GM23338 (cell line): ENCODE results near the gene MCM7. TPM values are rescaled to one million over a fixed set of nuclear protein-coding genes. Genes with fewer than 3 reads are reported as not detected.
"Not testable (repeated sequence)": the region's sequence is repeated elsewhere in the genome, so short reads cannot be mapped to it uniquely, and the experiment has no call there.

Experiments
- ATAC-seq: fragments of 200-7000 bp; cut with Tn5 transposase; 3 replicates; pipeline ENCODE4 v1.9.1; 2020
- DNase-seq: peaks from one replicate; pipeline ENCODE4 v3.0.0-alpha.2; 2015; ENCODE audit warnings: low spot score
- H2AFZ ChIP-seq: fragments of 200-600 bp; sonication (generic); 2 replicates; pipeline ENCODE4 v1.8.0; 2016; ENCODE audit warnings: antibody characterized with exemption, mild to moderate bottlenecking, moderate library complexity
- H3F3A ChIP-seq: fragments of 200-600 bp; sonication (generic); replicated peaks from 2 replicates; pipeline ENCODE4 v1.8.0; 2017; ENCODE audit warnings: antibody characterized with exemption, mixed run types, low read depth
- H3K27ac ChIP-seq: fragments of 200-600 bp; sonication (generic); 2 replicates; pipeline ENCODE4 v1.6.1; 2016; ENCODE audit warnings: low read depth
- H3K27me3 ChIP-seq: fragments of 200-600 bp; sonication (generic); 2 replicates; pipeline ENCODE4 v1.8.0; 2016; ENCODE audit warnings: mild to moderate bottlenecking, mixed run types, moderate library complexity; ENCODE audit not compliant: insufficient read depth
- H3K36me3 ChIP-seq: fragments of 200-600 bp; sonication (generic); 2 replicates; pipeline ENCODE4 v1.8.0; 2016; ENCODE audit warnings: mild to moderate bottlenecking; ENCODE audit not compliant: insufficient read depth
- H3K4me1 ChIP-seq: fragments of 200-600 bp; sonication (generic); 2 replicates; pipeline ENCODE4 v1.8.0; 2016; ENCODE audit warnings: mild to moderate bottlenecking, moderate library complexity; ENCODE audit not compliant: insufficient read depth
- H3K4me2 ChIP-seq: fragments of 200-600 bp; sonication (generic); 2 replicates; pipeline ENCODE4 v1.7.1; 2017; ENCODE audit warnings: mixed run types
- H3K4me3 ChIP-seq: fragments of 200-600 bp; sonication (generic); 2 replicates; pipeline ENCODE4 v1.6.1; 2016; ENCODE audit warnings: mixed run types
- H3K79me2 ChIP-seq: fragments of 200-600 bp; sonication (generic); replicated peaks from 2 replicates; pipeline ENCODE4 v1.8.0; 2017; ENCODE audit warnings: mild to moderate bottlenecking; ENCODE audit not compliant: insufficient read depth
- H3K9me2 ChIP-seq: fragments of 200-600 bp; sonication (generic); 2 replicates; pipeline ENCODE4 v1.8.0; 2017; ENCODE audit not compliant: insufficient read depth
- H4K20me1 ChIP-seq: fragments of 200-600 bp; sonication (generic); replicated peaks from 2 replicates; pipeline ENCODE4 v1.8.0; 2017; ENCODE audit warnings: mild to moderate bottlenecking; ENCODE audit not compliant: insufficient read depth
- H3K27ac Mint-ChIP-seq: 2 replicates; pipeline ENCODE4 v1.8.0; 2020; ENCODE audit warnings: inconsistent platforms, mild to moderate bottlenecking, moderate library complexity, mixed read lengths
- H3K27me3 Mint-ChIP-seq: 3 replicates; pipeline ENCODE4 v1.8.0; 2022; ENCODE audit warnings: low read depth, mild to moderate bottlenecking, moderate library complexity, mixed read lengths, inconsistent platforms; ENCODE audit not compliant: insufficient read depth, poor library complexity
- H3K36me3 Mint-ChIP-seq: 3 replicates; pipeline ENCODE4 v1.8.0; 2021; ENCODE audit warnings: low read depth, mild to moderate bottlenecking, inconsistent platforms, moderate library complexity, mixed read lengths
- H3K4me1 Mint-ChIP-seq: 3 replicates; pipeline ENCODE4 v1.8.0; 2020; ENCODE audit warnings: mild to moderate bottlenecking, inconsistent platforms, mixed read lengths
- H3K4me3 Mint-ChIP-seq: 3 replicates; pipeline ENCODE4 v1.8.0; 2021; ENCODE audit warnings: moderate library complexity, mild to moderate bottlenecking, inconsistent platforms, mixed read lengths
- H3K9me3 Mint-ChIP-seq: 3 replicates; pipeline ENCODE4 v1.8.0; 2020; ENCODE audit warnings: moderate library complexity, mild to moderate bottlenecking, inconsistent platforms, mixed read lengths
- CREB1 ChIP-seq: fragments of 250-450 bp; sonication (Bioruptor Pico); IDR thresholded peaks from 2 replicates; pipeline ENCODE4 v1.5.0; 2020; ENCODE audit warnings: low read depth, mild to moderate bottlenecking, moderate library complexity
- CTCF ChIP-seq, 2 experiments: fragments of 200-600 bp in 1 of 2; sonication (generic) in 1 of 2; conservative IDR thresholded peaks; 2 replicates each; pipeline versions ENCODE4 v1.5.1 to v1.6.1; 2016 to 2017; ENCODE audit warnings: antibody characterized with exemption in 2 of 2, low read depth in 2 of 2, mild to moderate bottlenecking in 2 of 2, moderate library complexity in 1 of 2
- ETS1 ChIP-seq: IDR thresholded peaks from 2 replicates; pipeline ENCODE4 v1.6.1; 2016; ENCODE audit warnings: antibody characterized with exemption
- ZNF331 ChIP-seq: fragments of 250-450 bp; sonication (Bioruptor Pico); IDR thresholded peaks from 2 replicates; pipeline ENCODE4 v1.5.0; 2020; ENCODE audit warnings: low read depth, mild to moderate bottlenecking, moderate library complexity
- polyA plus RNA-seq: library from polyadenylated mRNA; unstranded; fragments of >200 nt; fragmentation: Nextera tagmentation; extraction: Ambion mirVana; gene quantifications from 2 replicates; pipeline ENCODE4 v1.2.1, GENCODE V29; 2016
- total RNA-seq: library from RNA; depleted of rRNA; stranded (reverse); fragments of >200 nt; shearing (Covaris generic); gene quantifications from 2 replicates; pipeline ENCODE4 v1.2.3, GENCODE V29; 2014
- TF ChIP-seq, protein P1 (sequence below): IDR thresholded peaks from one replicate; pipeline ENCODE4 v1.6.1; 2018; ENCODE audit warnings: antibody characterized with exemption; ENCODE audit not compliant: unreplicated experiment
- TF ChIP-seq, protein P2 (sequence below): fragments of 250-450 bp; sonication (Bioruptor Pico); IDR thresholded peaks from 2 replicates; pipeline ENCODE4 v1.5.0; 2020; ENCODE audit warnings: mild to moderate bottlenecking, moderate library complexity

The MCM7 gene
- total and polyA plus RNA-seq, 2 experiments from 2014 or later, result 140 to 285 TPM

DNA sequence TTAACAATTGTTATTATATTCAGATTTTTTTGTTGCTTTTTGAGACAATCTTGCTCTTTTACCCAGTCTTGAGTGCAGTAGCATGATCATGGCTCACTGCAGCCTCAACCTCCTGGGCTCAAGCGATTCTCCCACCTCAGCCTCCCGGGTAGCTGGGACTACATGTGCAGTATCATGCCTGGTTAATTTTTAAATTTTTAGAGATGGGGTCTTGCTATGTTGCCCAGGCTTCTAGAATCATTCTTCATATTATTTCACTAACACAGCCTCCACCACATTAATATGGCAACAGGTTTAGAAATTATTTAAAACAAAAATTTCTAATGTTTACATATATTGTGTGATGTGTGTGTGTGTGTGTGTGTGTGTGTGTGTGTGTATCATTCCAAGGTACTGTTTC, 46.1 kb upstream of the MCM7 start (continued):
- TF ChIP-seq ETS1, result no peak
- TF ChIP-seq ZNF331 (CRISPR knock-in tag), result no peak

DNA sequence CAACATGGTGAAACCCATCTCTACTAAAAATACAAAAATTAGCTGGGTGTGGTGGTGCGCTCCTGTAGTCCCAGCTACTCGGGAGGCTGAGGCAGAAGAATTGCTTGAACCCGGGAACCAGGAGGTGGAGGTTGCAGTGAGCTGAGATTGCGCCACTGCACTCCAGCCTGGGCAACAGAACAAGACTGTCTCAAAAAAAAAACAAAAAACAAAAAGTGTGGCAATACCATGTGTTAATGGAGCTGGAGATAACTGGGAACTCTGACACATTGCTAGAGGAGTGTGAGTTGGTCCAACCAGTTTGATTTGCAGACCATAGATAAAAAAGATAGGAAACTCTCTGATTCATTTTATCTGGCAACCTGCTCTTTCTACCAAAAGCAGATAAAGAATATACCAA, 45.2 kb upstream of the MCM7 start:
- H3K9me3 Mint-ChIP-seq, H3K36me3 ChIP-seq, H3K27me3 Mint-ChIP-seq, H3K27me3 ChIP-seq, H3K36me3 Mint-ChIP-seq, H3K4me3 ChIP-seq, H2AFZ ChIP-seq, H3K4me3 Mint-ChIP-seq, H4K20me1 ChIP-seq, DNase-seq, H3K27ac ChIP-seq, H3K4me2 ChIP-seq, ATAC-seq, H3F3A ChIP-seq, H3K9me2 ChIP-seq, H3K27ac Mint-ChIP-seq: not testable (repeated sequence)
- peaks cover 24% of the 10 kb centered on the region for H3K79me2 ChIP-seq
- peaks cover 15% of the 10 kb centered on the region for H3K4me1 ChIP-seq
- H3K4me1 Mint-ChIP-seq, result peaks cover 19% of the 10 kb centered on the region

- Histone ChIP-seq H3K36me3 (no peaks in the 10 kb centered on the region), H3K9me2 (no peaks in the 10 kb centered on the region), H3F3A (0 out of 2 replicates have a peak, but pooled peaks cover under 1% of the 10 kb centered on the region), H3K4me3 (no peak overlapping the region), H3K79me2 (no peaks in the 10 kb centered on the region), H3K27ac (no peak overlapping the region), H3K4me2 (no peak overlapping the region), H2AFZ (no peak overlapping the region), H4K20me1 (no peaks in the 10 kb centered on the region), H3K4me1 (no peaks in the 10 kb centered on the region), H3K27me3 (no peaks in the 10 kb centered on the region)
- Mint-ChIP-seq H3K27me3 (peaks cover 7% of the 10 kb centered on the region), H3K4me3 (no peak overlapping the region), H3K36me3 (no peaks in the 10 kb centered on the region; the same call in 2 of the 3 replicates), H3K4me1 (peaks cover 8% of the 10 kb centered on the region; the same call in 2 of the 3 replicates), H3K27ac (no peak overlapping the region), H3K9me3 (peaks cover 4% of the 10 kb centered on the region; the same call in 1 of the 3 replicates)
- no peak for ATAC-seq
- no peak for DNase-seq
- TF ChIP-seq ZNF331 (CRISPR knock-in tag), result no peak
- TF ChIP-seq, protein P1, sequence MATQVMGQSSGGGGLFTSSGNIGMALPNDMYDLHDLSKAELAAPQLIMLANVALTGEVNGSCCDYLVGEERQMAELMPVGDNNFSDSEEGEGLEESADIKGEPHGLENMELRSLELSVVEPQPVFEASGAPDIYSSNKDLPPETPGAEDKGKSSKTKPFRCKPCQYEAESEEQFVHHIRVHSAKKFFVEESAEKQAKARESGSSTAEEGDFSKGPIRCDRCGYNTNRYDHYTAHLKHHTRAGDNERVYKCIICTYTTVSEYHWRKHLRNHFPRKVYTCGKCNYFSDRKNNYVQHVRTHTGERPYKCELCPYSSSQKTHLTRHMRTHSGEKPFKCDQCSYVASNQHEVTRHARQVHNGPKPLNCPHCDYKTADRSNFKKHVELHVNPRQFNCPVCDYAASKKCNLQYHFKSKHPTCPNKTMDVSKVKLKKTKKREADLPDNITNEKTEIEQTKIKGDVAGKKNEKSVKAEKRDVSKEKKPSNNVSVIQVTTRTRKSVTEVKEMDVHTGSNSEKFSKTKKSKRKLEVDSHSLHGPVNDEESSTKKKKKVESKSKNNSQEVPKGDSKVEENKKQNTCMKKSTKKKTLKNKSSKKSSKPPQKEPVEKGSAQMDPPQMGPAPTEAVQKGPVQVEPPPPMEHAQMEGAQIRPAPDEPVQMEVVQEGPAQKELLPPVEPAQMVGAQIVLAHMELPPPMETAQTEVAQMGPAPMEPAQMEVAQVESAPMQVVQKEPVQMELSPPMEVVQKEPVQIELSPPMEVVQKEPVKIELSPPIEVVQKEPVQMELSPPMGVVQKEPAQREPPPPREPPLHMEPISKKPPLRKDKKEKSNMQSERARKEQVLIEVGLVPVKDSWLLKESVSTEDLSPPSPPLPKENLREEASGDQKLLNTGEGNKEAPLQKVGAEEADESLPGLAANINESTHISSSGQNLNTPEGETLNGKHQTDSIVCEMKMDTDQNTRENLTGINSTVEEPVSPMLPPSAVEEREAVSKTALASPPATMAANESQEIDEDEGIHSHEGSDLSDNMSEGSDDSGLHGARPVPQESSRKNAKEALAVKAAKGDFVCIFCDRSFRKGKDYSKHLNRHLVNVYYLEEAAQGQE, result no peak
- no peak for TF ChIP-seq CREB1 (CRISPR knock-in tag)
- TF ChIP-seq, protein P2, sequence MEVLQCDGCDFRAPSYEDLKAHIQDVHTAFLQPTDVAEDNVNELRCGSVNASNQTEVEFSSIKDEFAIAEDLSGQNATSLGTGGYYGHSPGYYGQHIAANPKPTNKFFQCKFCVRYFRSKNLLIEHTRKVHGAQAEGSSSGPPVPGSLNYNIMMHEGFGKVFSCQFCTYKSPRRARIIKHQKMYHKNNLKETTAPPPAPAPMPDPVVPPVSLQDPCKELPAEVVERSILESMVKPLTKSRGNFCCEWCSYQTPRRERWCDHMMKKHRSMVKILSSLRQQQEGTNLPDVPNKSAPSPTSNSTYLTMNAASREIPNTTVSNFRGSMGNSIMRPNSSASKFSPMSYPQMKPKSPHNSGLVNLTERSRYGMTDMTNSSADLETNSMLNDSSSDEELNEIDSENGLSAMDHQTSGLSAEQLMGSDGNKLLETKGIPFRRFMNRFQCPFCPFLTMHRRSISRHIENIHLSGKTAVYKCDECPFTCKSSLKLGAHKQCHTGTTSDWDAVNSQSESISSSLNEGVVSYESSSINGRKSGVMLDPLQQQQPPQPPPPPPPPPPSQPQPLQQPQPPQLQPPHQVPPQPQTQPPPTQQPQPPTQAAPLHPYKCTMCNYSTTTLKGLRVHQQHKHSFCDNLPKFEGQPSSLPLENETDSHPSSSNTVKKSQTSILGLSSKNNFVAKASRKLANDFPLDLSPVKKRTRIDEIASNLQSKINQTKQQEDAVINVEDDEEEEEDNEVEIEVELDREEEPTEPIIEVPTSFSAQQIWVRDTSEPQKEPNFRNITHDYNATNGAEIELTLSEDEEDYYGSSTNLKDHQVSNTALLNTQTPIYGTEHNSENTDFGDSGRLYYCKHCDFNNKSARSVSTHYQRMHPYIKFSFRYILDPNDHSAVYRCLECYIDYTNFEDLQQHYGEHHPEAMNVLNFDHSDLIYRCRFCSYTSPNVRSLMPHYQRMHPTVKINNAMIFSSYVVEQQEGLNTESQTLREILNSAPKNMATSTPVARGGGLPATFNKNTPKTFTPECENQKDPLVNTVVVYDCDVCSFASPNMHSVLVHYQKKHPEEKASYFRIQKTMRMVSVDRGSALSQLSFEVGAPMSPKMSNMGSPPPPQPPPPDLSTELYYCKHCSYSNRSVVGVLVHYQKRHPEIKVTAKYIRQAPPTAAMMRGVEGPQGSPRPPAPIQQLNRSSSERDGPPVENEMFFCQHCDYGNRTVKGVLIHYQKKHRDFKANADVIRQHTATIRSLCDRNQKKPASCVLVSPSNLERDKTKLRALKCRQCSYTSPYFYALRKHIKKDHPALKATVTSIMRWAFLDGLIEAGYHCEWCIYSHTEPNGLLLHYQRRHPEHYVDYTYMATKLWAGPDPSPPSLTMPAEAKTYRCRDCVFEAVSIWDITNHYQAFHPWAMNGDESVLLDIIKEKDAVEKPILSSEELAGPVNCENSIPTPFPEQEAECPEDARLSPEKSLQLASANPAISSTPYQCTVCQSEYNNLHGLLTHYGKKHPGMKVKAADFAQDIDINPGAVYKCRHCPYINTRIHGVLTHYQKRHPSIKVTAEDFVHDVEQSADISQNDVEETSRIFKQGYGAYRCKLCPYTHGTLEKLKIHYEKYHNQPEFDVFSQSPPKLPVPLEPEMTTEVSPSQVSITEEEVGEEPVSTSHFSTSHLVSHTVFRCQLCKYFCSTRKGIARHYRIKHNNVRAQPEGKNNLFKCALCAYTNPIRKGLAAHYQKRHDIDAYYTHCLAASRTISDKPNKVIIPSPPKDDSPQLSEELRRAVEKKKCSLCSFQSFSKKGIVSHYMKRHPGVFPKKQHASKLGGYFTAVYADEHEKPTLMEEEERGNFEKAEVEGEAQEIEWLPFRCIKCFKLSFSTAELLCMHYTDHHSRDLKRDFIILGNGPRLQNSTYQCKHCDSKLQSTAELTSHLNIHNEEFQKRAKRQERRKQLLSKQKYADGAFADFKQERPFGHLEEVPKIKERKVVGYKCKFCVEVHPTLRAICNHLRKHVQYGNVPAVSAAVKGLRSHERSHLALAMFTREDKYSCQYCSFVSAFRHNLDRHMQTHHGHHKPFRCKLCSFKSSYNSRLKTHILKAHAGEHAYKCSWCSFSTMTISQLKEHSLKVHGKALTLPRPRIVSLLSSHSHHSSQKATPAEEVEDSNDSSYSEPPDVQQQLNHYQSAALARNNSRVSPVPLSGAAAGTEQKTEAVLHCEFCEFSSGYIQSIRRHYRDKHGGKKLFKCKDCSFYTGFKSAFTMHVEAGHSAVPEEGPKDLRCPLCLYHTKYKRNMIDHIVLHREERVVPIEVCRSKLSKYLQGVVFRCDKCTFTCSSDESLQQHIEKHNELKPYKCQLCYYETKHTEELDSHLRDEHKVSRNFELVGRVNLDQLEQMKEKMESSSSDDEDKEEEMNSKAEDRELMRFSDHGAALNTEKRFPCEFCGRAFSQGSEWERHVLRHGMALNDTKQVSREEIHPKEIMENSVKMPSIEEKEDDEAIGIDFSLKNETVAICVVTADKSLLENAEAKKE, result no peak
- no peak for TF ChIP-seq CTCF (conservative IDR thresholded peaks at IDR 0.05; ENCODE audit: low read depth in 2 of 2)
These were observed 41.3 kb upstream of the MCM7 start for GRCh38 chr7:100142461-100142860.
